Endothelial cell of umbilical vein (primary cell): ENCODE data around the gene RASSF5.

ENCODE experiments used
- TF ChIP-seq, protein P1 (sequence below), 2 donors: IDR thresholded peaks; 1 replicate in 1 of 2; 2 replicates in 1 of 2; pipeline ENCODE4 v1.5.1; 2011; ENCODE audit warnings: low read length in 2 of 2, mild to moderate bottlenecking in 2 of 2, moderate library complexity in 2 of 2, control low read depth in 1 of 2, inconsistent platforms in 1 of 2, low read depth in 1 of 2; ENCODE audit not compliant: insufficient read depth in 1 of 2; ENCODE audit errors: extremely low read depth in 1 of 2
- TF ChIP-seq, protein P2 (sequence below): IDR thresholded peaks from 2 replicates; pipeline ENCODE4 v1.6.1; 2011; ENCODE audit not compliant: insufficient read depth, insufficient read length

DNA sequence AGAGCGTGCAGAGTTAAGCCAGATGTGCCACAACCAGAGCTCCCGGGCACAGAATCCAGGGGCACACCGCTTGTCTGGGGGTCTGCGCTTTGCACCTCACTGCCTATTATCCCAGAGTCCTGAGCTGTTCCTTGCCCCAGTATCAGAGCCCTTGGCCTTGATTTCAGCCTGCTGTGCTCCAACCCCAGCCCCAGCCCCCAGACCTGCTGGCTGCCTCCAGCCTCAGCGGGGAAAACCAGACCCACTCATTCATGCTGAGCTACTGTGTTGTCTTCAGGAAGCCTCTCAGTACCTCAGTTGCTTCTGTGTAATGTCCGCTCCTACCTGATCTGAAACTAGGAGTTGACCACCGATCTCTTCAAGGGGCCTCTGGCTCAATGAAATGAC lies 35.9 kb upstream of the RASSF5 start:
- TF ChIP-seq, protein P1, sequence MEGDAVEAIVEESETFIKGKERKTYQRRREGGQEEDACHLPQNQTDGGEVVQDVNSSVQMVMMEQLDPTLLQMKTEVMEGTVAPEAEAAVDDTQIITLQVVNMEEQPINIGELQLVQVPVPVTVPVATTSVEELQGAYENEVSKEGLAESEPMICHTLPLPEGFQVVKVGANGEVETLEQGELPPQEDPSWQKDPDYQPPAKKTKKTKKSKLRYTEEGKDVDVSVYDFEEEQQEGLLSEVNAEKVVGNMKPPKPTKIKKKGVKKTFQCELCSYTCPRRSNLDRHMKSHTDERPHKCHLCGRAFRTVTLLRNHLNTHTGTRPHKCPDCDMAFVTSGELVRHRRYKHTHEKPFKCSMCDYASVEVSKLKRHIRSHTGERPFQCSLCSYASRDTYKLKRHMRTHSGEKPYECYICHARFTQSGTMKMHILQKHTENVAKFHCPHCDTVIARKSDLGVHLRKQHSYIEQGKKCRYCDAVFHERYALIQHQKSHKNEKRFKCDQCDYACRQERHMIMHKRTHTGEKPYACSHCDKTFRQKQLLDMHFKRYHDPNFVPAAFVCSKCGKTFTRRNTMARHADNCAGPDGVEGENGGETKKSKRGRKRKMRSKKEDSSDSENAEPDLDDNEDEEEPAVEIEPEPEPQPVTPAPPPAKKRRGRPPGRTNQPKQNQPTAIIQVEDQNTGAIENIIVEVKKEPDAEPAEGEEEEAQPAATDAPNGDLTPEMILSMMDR (IDR thresholded peaks at IDR 0.05; ENCODE audit: extremely low read depth in 1 of 2, insufficient read depth in 1 of 2, low read depth in 1 of 2, low read length in 2 of 2) = no peak
- TF ChIP-seq, protein P2, sequence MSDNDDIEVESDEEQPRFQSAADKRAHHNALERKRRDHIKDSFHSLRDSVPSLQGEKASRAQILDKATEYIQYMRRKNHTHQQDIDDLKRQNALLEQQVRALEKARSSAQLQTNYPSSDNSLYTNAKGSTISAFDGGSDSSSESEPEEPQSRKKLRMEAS = no peak
